HepG2 (cell line): ENCODE data around the gene IP6K3. TPM values are rescaled to one million over a fixed set of nuclear protein-coding genes. Genes with fewer than 3 reads are reported as not detected.

ENCODE experiments used
- HNRNPK ChIP-seq: fragments of 200-400 bp; formaldehyde crosslinking; IDR thresholded peaks from 2 replicates; pipeline ENCODE4 v1.6.1; 2018; ENCODE audit warnings: low read length, low read depth, moderate library complexity, mild to moderate bottlenecking; ENCODE audit not compliant: poor library complexity, severe bottlenecking
- HOXA7 ChIP-seq: sonication (generic); formaldehyde crosslinking; IDR thresholded peaks from 2 replicates; pipeline ENCODE4 v1.8.1; 2022; ENCODE audit warnings: mild to moderate bottlenecking, missing genetic modification reagents, moderate library complexity
- PITX1 ChIP-seq: sonication (generic); formaldehyde crosslinking; IDR thresholded peaks from 2 replicates; pipeline ENCODE4 v1.5.1; 2020; ENCODE audit warnings: mild to moderate bottlenecking, missing genetic modification reagents
- POGK ChIP-seq: sonication (generic); formaldehyde crosslinking; conservative IDR thresholded peaks from 2 replicates; pipeline ENCODE4 v1.8.0; 2022; ENCODE audit warnings: mild to moderate bottlenecking, moderate library complexity, missing genetic modification reagents
- SCMH1 ChIP-seq: sonication (generic); formaldehyde crosslinking; IDR thresholded peaks from 2 replicates; pipeline ENCODE4 v1.9.0; 2021; ENCODE audit warnings: missing genetic modification reagents, mild to moderate bottlenecking, borderline replicate concordance
- SMYD3 ChIP-seq: sonication (generic); formaldehyde crosslinking; IDR thresholded peaks from 2 replicates; pipeline ENCODE4 v1.8.1; 2023; ENCODE audit warnings: mild to moderate bottlenecking, missing genetic modification reagents
- ZNF207 ChIP-seq: fragments of 450-650 bp; IDR thresholded peaks from 2 replicates; pipeline ENCODE4 v1.6.1; 2016; ENCODE audit warnings: antibody characterized with exemption, borderline replicate concordance
- ZNF263 ChIP-seq: sonication (generic); formaldehyde crosslinking; IDR thresholded peaks from 2 replicates; pipeline ENCODE4 v1.4.0; 2020; ENCODE audit warnings: missing genetic modification reagents
- ZNF407 ChIP-seq: sonication (generic); formaldehyde crosslinking; IDR thresholded peaks from one replicate; pipeline ENCODE4 v1.5.1; 2020; ENCODE audit warnings: mild to moderate bottlenecking, missing genetic modification reagents; ENCODE audit errors: not compliant biosample characterization
- ZNF607 ChIP-seq: sonication (generic); formaldehyde crosslinking; IDR thresholded peaks from 2 replicates; pipeline ENCODE4 v1.5.1; 2020; ENCODE audit warnings: missing genetic modification reagents, mild to moderate bottlenecking, borderline replicate concordance
- ZNF660 ChIP-seq: sonication (generic); formaldehyde crosslinking; IDR thresholded peaks from 2 replicates; pipeline ENCODE4 v1.5.1; 2020; ENCODE audit warnings: mild to moderate bottlenecking, low read depth, missing genetic modification reagents, borderline replicate concordance
- ZNF674 ChIP-seq: sonication (generic); formaldehyde crosslinking; IDR thresholded peaks from 2 replicates; pipeline ENCODE4 v1.5.0; 2020; ENCODE audit warnings: low read depth, mild to moderate bottlenecking, missing genetic modification reagents
- ZNF792 ChIP-seq: IDR thresholded peaks from 2 replicates; pipeline ENCODE4 v1.6.1; 2016
- polyA plus RNA-seq, 8 experiments: library from polyadenylated mRNA; depleted of rRNA in 3 of 8; stranded (reverse) in 7 of 8; unstranded in 1 of 8; fragments of >200 nt; fragmentation: Illumina TruSeq in 4 of 8; extraction: Trizol in 4 of 8; gene quantifications; 2 replicates each; pipeline versions ENCODE4 v1.2.1 to v1.2.3, GENCODE V29; 2011 to 2016; ENCODE audit warnings: low read depth in 4 of 8, missing spikeins in 1 of 8, mixed read lengths in 1 of 8; ENCODE audit not compliant: insufficient read depth in 1 of 8
- total RNA-seq, 5 experiments: library from RNA; depleted of rRNA; stranded (reverse); fragments of >200 nt; fragmentation: Illumina TruSeq; extraction: Trizol; gene quantifications; 2 replicates each; pipeline ENCODE4 v1.2.3, GENCODE V29; 2016; ENCODE audit warnings: low read depth in 1 of 5
- TF ChIP-seq, protein P1 (sequence below): sonication (generic); formaldehyde crosslinking; IDR thresholded peaks from 2 replicates; pipeline ENCODE4 v1.4.0; 2020; ENCODE audit warnings: missing genetic modification reagents, mild to moderate bottlenecking, borderline replicate concordance

The IP6K3 gene
- total and polyA plus RNA-seq, 2 of the 13 experiments (the other 11 are each of a cell fraction or from before 2014, with no cell fraction given) = 0.11 to 0.18 TPM

GRCh38 chr6:33711140-33712129 is 35.3 kb downstream of the IP6K3 start, which contains the start of gene UQCC2 (continued):
- no peak for TF ChIP-seq ZNF674 (CRISPR knock-in tag)
- TF ChIP-seq ZNF607 (CRISPR knock-in tag) = peak; percentile 98
- no peak for TF ChIP-seq HNRNPK
- TF ChIP-seq POGK = peak; percentile 95
- no peak for TF ChIP-seq ZNF207
- TF ChIP-seq, protein P1, sequence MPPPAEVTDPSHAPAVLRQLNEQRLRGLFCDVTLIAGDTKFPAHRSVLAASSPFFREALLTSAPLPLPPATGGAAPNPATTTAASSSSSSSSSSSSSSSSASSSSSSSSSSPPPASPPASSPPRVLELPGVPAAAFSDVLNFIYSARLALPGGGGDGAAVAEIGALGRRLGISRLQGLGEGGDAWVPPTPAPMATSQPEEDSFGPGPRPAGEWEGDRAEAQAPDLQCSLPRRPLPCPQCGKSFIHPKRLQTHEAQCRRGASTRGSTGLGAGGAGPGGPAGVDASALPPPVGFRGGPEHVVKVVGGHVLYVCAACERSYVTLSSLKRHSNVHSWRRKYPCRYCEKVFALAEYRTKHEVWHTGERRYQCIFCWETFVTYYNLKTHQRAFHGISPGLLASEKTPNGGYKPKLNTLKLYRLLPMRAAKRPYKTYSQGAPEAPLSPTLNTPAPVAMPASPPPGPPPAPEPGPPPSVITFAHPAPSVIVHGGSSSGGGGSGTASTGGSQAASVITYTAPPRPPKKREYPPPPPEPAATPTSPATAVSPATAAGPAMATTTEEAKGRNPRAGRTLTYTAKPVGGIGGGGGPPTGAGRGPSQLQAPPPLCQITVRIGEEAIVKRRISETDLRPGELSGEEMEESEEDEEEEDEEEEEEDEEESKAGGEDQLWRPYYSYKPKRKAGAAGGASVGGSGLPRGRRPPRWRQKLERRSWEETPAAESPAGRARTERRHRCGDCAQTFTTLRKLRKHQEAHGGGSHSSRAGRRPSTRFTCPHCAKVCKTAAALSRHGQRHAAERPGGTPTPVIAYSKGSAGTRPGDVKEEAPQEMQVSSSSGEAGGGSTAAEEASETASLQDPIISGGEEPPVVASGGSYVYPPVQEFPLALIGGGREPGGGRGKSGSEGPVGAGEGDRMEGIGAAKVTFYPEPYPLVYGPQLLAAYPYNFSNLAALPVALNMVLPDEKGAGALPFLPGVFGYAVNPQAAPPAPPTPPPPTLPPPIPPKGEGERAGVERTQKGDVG (CRISPR knock-in tag) = peak; percentile 82; the same call in 1 of the 2 replicates
- TF ChIP-seq PITX1 (CRISPR knock-in tag) = peak; percentile 55
- peak; percentile 90; the same call in 1 of the 2 replicates for TF ChIP-seq SMYD3 (CRISPR knock-in tag)
- peak; percentile 46; the same call in 1 of the 2 replicates for TF ChIP-seq ZNF792 (CRISPR knock-in tag)
- no peak for TF ChIP-seq SCMH1 (CRISPR knock-in tag)
- peak; percentile 75 for TF ChIP-seq ZNF263 (CRISPR knock-in tag)
- peak; percentile 99 for TF ChIP-seq ZNF407 (CRISPR knock-in tag)
- no peak for TF ChIP-seq ZNF660 (CRISPR knock-in tag)
- TF ChIP-seq HOXA7 = no peak
